Measurements from ENCODE around the gene GLIS2.

The GLIS2 gene

DNA sequence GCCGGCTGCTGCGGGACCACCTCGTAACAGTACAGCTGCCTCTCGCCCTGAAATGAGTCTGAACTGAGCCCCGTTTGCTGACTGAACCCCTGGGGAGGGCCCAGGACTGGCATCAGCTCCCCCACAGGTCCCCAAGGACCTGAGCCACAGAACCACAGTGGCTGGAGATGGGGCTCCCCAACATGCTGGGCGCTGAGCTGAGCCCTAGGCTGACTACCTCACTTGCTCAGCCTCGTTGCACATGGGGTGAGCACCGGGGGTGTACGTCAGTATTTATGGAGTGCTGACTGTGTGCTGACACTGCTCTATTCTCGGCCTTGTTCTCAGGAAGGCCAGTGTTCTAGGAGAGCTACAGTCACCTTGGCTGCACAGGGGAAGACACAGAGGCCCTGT lies 49.1 kb downstream of the GLIS2 start:
- no peak overlapping the region for H3K4me3 ChIP-seq (ENCODE audit: low read depth in 1 of 2, low read length in 1 of 2)
- no peaks in the 10 kb centered on the region for H3K27me3 ChIP-seq
- no peaks in the 10 kb centered on the region for H3K4me1 ChIP-seq (ENCODE audit: control insufficient read depth in 1 of 2, insufficient read depth in 1 of 2, low read depth in 1 of 2, low read length in 1 of 2)
- H3K27ac ChIP-seq, result no peak overlapping the region
- no peaks in the 10 kb centered on the region for H3K9me3 ChIP-seq
- TF ChIP-seq, protein P1, sequence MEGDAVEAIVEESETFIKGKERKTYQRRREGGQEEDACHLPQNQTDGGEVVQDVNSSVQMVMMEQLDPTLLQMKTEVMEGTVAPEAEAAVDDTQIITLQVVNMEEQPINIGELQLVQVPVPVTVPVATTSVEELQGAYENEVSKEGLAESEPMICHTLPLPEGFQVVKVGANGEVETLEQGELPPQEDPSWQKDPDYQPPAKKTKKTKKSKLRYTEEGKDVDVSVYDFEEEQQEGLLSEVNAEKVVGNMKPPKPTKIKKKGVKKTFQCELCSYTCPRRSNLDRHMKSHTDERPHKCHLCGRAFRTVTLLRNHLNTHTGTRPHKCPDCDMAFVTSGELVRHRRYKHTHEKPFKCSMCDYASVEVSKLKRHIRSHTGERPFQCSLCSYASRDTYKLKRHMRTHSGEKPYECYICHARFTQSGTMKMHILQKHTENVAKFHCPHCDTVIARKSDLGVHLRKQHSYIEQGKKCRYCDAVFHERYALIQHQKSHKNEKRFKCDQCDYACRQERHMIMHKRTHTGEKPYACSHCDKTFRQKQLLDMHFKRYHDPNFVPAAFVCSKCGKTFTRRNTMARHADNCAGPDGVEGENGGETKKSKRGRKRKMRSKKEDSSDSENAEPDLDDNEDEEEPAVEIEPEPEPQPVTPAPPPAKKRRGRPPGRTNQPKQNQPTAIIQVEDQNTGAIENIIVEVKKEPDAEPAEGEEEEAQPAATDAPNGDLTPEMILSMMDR (IDR thresholded peaks at IDR 0.05), result no peak
- peaks cover 90% of the 10 kb centered on the region for H3K36me3 ChIP-seq

- TF ChIP-seq, protein P1 (IDR thresholded peaks at IDR 0.05), result no peak
- Histone ChIP-seq H3K27ac (no peak overlapping the region), H3K9me3 (no peaks in the 10 kb centered on the region), H3K36me3 (peaks cover 90% of the 10 kb centered on the region), H3K27me3 (no peaks in the 10 kb centered on the region), H3K4me1 (ENCODE audit: control insufficient read depth in 1 of 2, insufficient read depth in 1 of 2, low read depth in 1 of 2, low read length in 1 of 2) (no peaks in the 10 kb centered on the region), H3K4me3 (ENCODE audit: low read depth in 1 of 2, low read length in 1 of 2) (no peak overlapping the region)
Observed at GRCh38 chr16:4365615-4366014, 49.7 kb downstream of the GLIS2 start.

- Histone ChIP-seq H3K9me3 (no peaks in the 10 kb centered on the region), H3K27me3 (no peaks in the 10 kb centered on the region), H3K27ac (no peak overlapping the region), H3K4me1 (ENCODE audit: control insufficient read depth in 1 of 2, insufficient read depth in 1 of 2, low read depth in 1 of 2, low read length in 1 of 2) (peaks cover 0 to 2% of the 10 kb centered on the region in 2 experiments), H3K36me3 (peaks cover 90% of the 10 kb centered on the region), H3K4me3 (ENCODE audit: low read depth in 1 of 2, low read length in 1 of 2) (no peak overlapping the region)
- TF ChIP-seq, protein P1 (IDR thresholded peaks at IDR 0.05), result no peak
Observed at GRCh38 chr16:4366016-4366415, 50.1 kb downstream of the GLIS2 start.

GRCh38 chr16:4367393-4367856 lies 51.6 kb downstream of the GLIS2 start:
- TF ChIP-seq, protein P1 (IDR thresholded peaks at IDR 0.05), result no peak
- no peak overlapping the region for H3K27ac ChIP-seq
- H3K27me3 ChIP-seq, result peaks cover 9% of the 10 kb centered on the region
- peaks cover 5 to 15% of the 10 kb centered on the region in 2 experiments for H3K4me1 ChIP-seq (ENCODE audit: control insufficient read depth in 1 of 2, insufficient read depth in 1 of 2, low read depth in 1 of 2, low read length in 1 of 2)
- peaks cover 76% of the 10 kb centered on the region for H3K36me3 ChIP-seq
- H3K9me3 ChIP-seq, result no peaks in the 10 kb centered on the region
- no peak overlapping the region for H3K4me3 ChIP-seq (ENCODE audit: low read depth in 1 of 2, low read length in 1 of 2)

DNA sequence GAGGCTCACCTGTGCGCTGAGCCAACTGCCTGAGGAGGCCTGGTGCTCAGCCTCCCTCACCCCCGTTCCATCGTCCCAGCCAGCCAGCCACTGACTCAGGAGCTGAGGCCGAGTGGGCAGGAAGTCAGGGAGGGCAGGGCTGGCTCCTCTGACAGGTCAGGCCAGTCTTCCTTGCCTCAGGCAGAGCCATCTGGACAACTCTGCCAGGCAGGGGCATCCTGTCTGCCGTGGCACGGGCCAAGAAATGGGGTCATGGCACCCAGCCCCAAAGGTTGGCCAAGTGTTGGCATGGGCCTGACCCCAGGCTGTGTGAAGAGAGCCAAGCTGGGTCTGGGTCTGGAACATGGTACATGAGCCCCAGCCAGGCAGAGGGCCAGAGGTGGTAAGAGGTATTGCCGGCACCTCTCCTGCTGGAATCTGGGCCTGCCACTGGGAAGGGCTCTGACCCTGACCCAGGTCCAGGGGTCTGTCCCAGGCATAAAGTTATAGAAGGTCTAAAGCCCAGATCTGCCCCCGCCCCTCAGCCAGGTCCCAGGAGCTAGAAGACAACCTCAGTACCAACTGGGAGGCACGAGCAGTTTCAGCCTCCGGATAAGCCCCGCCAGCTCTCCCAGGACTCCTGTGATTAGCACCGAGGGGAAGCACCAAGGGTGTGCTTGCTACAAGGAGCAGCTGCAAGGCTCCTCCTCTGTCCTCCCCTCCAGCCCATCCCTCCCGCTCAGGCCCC lies 53.3 kb downstream of the GLIS2 start:
- TF ChIP-seq, protein P1 (IDR thresholded peaks at IDR 0.05), result no peak
- H3K27me3 ChIP-seq, result peaks cover 26% of the 10 kb centered on the region
- no peak overlapping the region for H3K27ac ChIP-seq
- H3K4me3 ChIP-seq (ENCODE audit: low read depth in 1 of 2, low read length in 1 of 2), result no peak overlapping the region
- peaks cover 68% of the 10 kb centered on the region for H3K36me3 ChIP-seq
- peaks cover 13 to 32% of the 10 kb centered on the region in 2 experiments for H3K4me1 ChIP-seq (ENCODE audit: control insufficient read depth in 1 of 2, insufficient read depth in 1 of 2, low read depth in 1 of 2, low read length in 1 of 2)
- H3K9me3 ChIP-seq, result no peaks in the 10 kb centered on the region

All from neutrophil (primary cell).